ENCODE measurements around the gene SLCO3A1.
A peak's percentile ranks its signal among the peaks of the same experiment; 100 is the strongest.

SLCO3A1 gene

GRCh38 chr15:91845720-91846119, 7.8 kb upstream of the SLCO3A1 start:
- no peaks in the 10 kb centered on the region for H3K36me3 ChIP-seq (ENCODE audit: control insufficient read depth in 1 of 2, insufficient read depth in 2 of 2, low read length in 2 of 2)
- no peaks in the 10 kb centered on the region for H3K27me3 ChIP-seq (ENCODE audit: low read depth, low read length)
- H3K4me1 ChIP-seq (ENCODE audit: control insufficient read depth in 1 of 2, insufficient read depth in 2 of 2, low read length in 2 of 2) = no peaks in the 10 kb centered on the region
- H3K4me3 ChIP-seq (ENCODE audit: low read depth in 1 of 2, low read length in 2 of 2) = no peak overlapping the region
- no peaks in the 10 kb centered on the region for H3K9me3 ChIP-seq (ENCODE audit: control insufficient read depth in 1 of 2, low read length in 2 of 2)
- no peak overlapping the region for H3K27ac ChIP-seq (ENCODE audit: low read length)

- Histone ChIP-seq H3K27ac (ENCODE audit: low read length) (no peak overlapping the region), H3K36me3 (ENCODE audit: control insufficient read depth in 1 of 2, insufficient read depth in 2 of 2, low read length in 2 of 2) (no peaks in the 10 kb centered on the region), H3K27me3 (ENCODE audit: low read depth, low read length) (no peaks in the 10 kb centered on the region), H3K4me3 (ENCODE audit: low read depth in 1 of 2, low read length in 2 of 2) (no peak overlapping the region), H3K4me1 (ENCODE audit: control insufficient read depth in 1 of 2, insufficient read depth in 2 of 2, low read length in 2 of 2) (peaks cover 12 to 13% of the 10 kb centered on the region in 2 donors), H3K9me3 (ENCODE audit: control insufficient read depth in 1 of 2, low read length in 2 of 2) (no peaks in the 10 kb centered on the region)
These were observed 4.3 kb upstream of the SLCO3A1 start for GRCh38 chr15:91849180-91849579.

- H3K9me3 ChIP-seq (ENCODE audit: control insufficient read depth in 1 of 2, low read length in 2 of 2) = no peaks in the 10 kb centered on the region
- H3K27me3 ChIP-seq (ENCODE audit: low read depth, low read length) = no peaks in the 10 kb centered on the region
- H3K27ac ChIP-seq (ENCODE audit: low read length) = no peak overlapping the region
- no peaks in the 10 kb centered on the region for H3K36me3 ChIP-seq (ENCODE audit: control insufficient read depth in 1 of 2, insufficient read depth in 2 of 2, low read length in 2 of 2)
- H3K4me1 ChIP-seq (ENCODE audit: control insufficient read depth in 1 of 2, insufficient read depth in 2 of 2, low read length in 2 of 2) = peaks cover 13 to 14% of the 10 kb centered on the region in 2 donors
- H3K4me3 ChIP-seq (ENCODE audit: low read depth in 1 of 2, low read length in 2 of 2) = no peak overlapping the region
These were observed 3.8 kb upstream of the SLCO3A1 start for GRCh38 chr15:91849749-91850161.

GRCh38 chr15:91852741-91853510, 582 bp upstream of the SLCO3A1 start:
- Histone ChIP-seq H3K36me3 (ENCODE audit: control insufficient read depth in 1 of 2, insufficient read depth in 2 of 2, low read length in 2 of 2) (no peaks in the 10 kb centered on the region), H3K4me1 (ENCODE audit: control insufficient read depth in 1 of 2, insufficient read depth in 2 of 2, low read length in 2 of 2) (peaks cover 16 to 30% of the 10 kb centered on the region in 2 donors), H3K27ac (ENCODE audit: low read length) (peak overlapping the region; percentile 84), H3K27me3 (ENCODE audit: low read depth, low read length) (no peaks in the 10 kb centered on the region), H3K9me3 (ENCODE audit: control insufficient read depth in 1 of 2, low read length in 2 of 2) (no peaks in the 10 kb centered on the region), H3K4me3 (ENCODE audit: low read depth in 1 of 2, low read length in 2 of 2) (peak overlapping the region; percentile 64 to 72)

- no peaks in the 10 kb centered on the region for H3K36me3 ChIP-seq (ENCODE audit: control insufficient read depth in 1 of 2, insufficient read depth in 2 of 2, low read length in 2 of 2)
- peaks cover 16 to 30% of the 10 kb centered on the region in 2 donors for H3K4me1 ChIP-seq (ENCODE audit: control insufficient read depth in 1 of 2, insufficient read depth in 2 of 2, low read length in 2 of 2)
- no peaks in the 10 kb centered on the region for H3K27me3 ChIP-seq (ENCODE audit: low read depth, low read length)
- no peak overlapping the region for H3K27ac ChIP-seq (ENCODE audit: low read length)
- H3K4me3 ChIP-seq (ENCODE audit: low read depth in 1 of 2, low read length in 2 of 2) = peak overlapping the region; percentile 58 to 72
- no peaks in the 10 kb centered on the region for H3K9me3 ChIP-seq (ENCODE audit: control insufficient read depth in 1 of 2, low read length in 2 of 2)
These were observed 585 bp downstream of the SLCO3A1 start for GRCh38 chr15:91853948-91854638.

- peaks cover 16 to 30% of the 10 kb centered on the region in 2 donors for H3K4me1 ChIP-seq (ENCODE audit: control insufficient read depth in 1 of 2, insufficient read depth in 2 of 2, low read length in 2 of 2)
- H3K27me3 ChIP-seq (ENCODE audit: low read depth, low read length) = no peaks in the 10 kb centered on the region
- H3K4me3 ChIP-seq (ENCODE audit: low read depth in 1 of 2, low read length in 2 of 2) = peak overlapping the region; percentile 58 to 72
- no peaks in the 10 kb centered on the region for H3K9me3 ChIP-seq (ENCODE audit: control insufficient read depth in 1 of 2, low read length in 2 of 2)
- no peaks in the 10 kb centered on the region for H3K36me3 ChIP-seq (ENCODE audit: control insufficient read depth in 1 of 2, insufficient read depth in 2 of 2, low read length in 2 of 2)
- H3K27ac ChIP-seq (ENCODE audit: low read length) = no peak overlapping the region
These were observed 1.1 kb downstream of the SLCO3A1 start for GRCh38 chr15:91854639-91854990.

- Histone ChIP-seq H3K36me3 (ENCODE audit: control insufficient read depth in 1 of 2, insufficient read depth in 2 of 2, low read length in 2 of 2) (no peaks in the 10 kb centered on the region), H3K27me3 (ENCODE audit: low read depth, low read length) (no peaks in the 10 kb centered on the region), H3K4me1 (ENCODE audit: control insufficient read depth in 1 of 2, insufficient read depth in 2 of 2, low read length in 2 of 2) (peaks cover 16 to 30% of the 10 kb centered on the region in 2 donors), H3K27ac (ENCODE audit: low read length) (no peak overlapping the region), H3K4me3 (ENCODE audit: low read depth in 1 of 2, low read length in 2 of 2) (peak overlapping the region; percentile 58 to 72), H3K9me3 (ENCODE audit: control insufficient read depth in 1 of 2, low read length in 2 of 2) (no peaks in the 10 kb centered on the region)
These were observed 1.7 kb downstream of the SLCO3A1 start for GRCh38 chr15:91855241-91855640.

GRCh38 chr15:91855684-91856489, 2.4 kb downstream of the SLCO3A1 start:
- Histone ChIP-seq H3K4me3 (ENCODE audit: low read depth in 1 of 2, low read length in 2 of 2) (no peak overlapping the region), H3K27me3 (ENCODE audit: low read depth, low read length) (no peaks in the 10 kb centered on the region), H3K36me3 (ENCODE audit: control insufficient read depth in 1 of 2, insufficient read depth in 2 of 2, low read length in 2 of 2) (no peaks in the 10 kb centered on the region), H3K9me3 (ENCODE audit: control insufficient read depth in 1 of 2, low read length in 2 of 2) (no peaks in the 10 kb centered on the region), H3K27ac (ENCODE audit: low read length) (no peak overlapping the region), H3K4me1 (ENCODE audit: control insufficient read depth in 1 of 2, insufficient read depth in 2 of 2, low read length in 2 of 2) (peaks cover 16 to 30% of the 10 kb centered on the region in 2 donors)

- H3K4me1 ChIP-seq (ENCODE audit: control insufficient read depth in 1 of 2, insufficient read depth in 2 of 2, low read length in 2 of 2) = peaks cover 9 to 23% of the 10 kb centered on the region in 2 donors
- no peaks in the 10 kb centered on the region for H3K9me3 ChIP-seq (ENCODE audit: control insufficient read depth in 1 of 2, low read length in 2 of 2)
- H3K4me3 ChIP-seq (ENCODE audit: low read depth in 1 of 2, low read length in 2 of 2) = no peak overlapping the region
- H3K27me3 ChIP-seq (ENCODE audit: low read depth, low read length) = no peaks in the 10 kb centered on the region
- H3K27ac ChIP-seq (ENCODE audit: low read length) = no peak overlapping the region
- H3K36me3 ChIP-seq (ENCODE audit: control insufficient read depth in 1 of 2, insufficient read depth in 2 of 2, low read length in 2 of 2) = no peaks in the 10 kb centered on the region
These were observed 3.7 kb downstream of the SLCO3A1 start for GRCh38 chr15:91857224-91857585.

GRCh38 chr15:91857772-91858171, 4.3 kb downstream of the SLCO3A1 start:
- Histone ChIP-seq H3K27me3 (ENCODE audit: low read depth, low read length) (no peaks in the 10 kb centered on the region), H3K9me3 (ENCODE audit: control insufficient read depth in 1 of 2, low read length in 2 of 2) (no peaks in the 10 kb centered on the region), H3K36me3 (ENCODE audit: control insufficient read depth in 1 of 2, insufficient read depth in 2 of 2, low read length in 2 of 2) (no peaks in the 10 kb centered on the region), H3K27ac (ENCODE audit: low read length) (no peak overlapping the region), H3K4me3 (ENCODE audit: low read depth in 1 of 2, low read length in 2 of 2) (no peak overlapping the region), H3K4me1 (ENCODE audit: control insufficient read depth in 1 of 2, insufficient read depth in 2 of 2, low read length in 2 of 2) (peaks cover 5 to 24% of the 10 kb centered on the region in 2 donors)

GRCh38 chr15:91860498-91860897, 7.0 kb downstream of the SLCO3A1 start:
- Histone ChIP-seq H3K4me1 (ENCODE audit: control insufficient read depth in 1 of 2, insufficient read depth in 2 of 2, low read length in 2 of 2) (peaks cover 4 to 39% of the 10 kb centered on the region in 2 donors), H3K36me3 (ENCODE audit: control insufficient read depth in 1 of 2, insufficient read depth in 2 of 2, low read length in 2 of 2) (no peaks in the 10 kb centered on the region), H3K27ac (ENCODE audit: low read length) (no peak overlapping the region), H3K27me3 (ENCODE audit: low read depth, low read length) (no peaks in the 10 kb centered on the region), H3K9me3 (ENCODE audit: control insufficient read depth in 1 of 2, low read length in 2 of 2) (no peaks in the 10 kb centered on the region), H3K4me3 (ENCODE audit: low read depth in 1 of 2, low read length in 2 of 2) (no peak overlapping the region)

Measured in muscle layer of duodenum (tissue), 2 donors.